ENCODE results near the gene PPP3CA. TPM values are rescaled to one million over a fixed set of nuclear protein-coding genes. Genes with fewer than 3 reads are reported as not detected.

The PPP3CA gene
- polyA plus RNA-seq, 1 donor (not counting 4 experiments of a cell fraction or from before 2014, with no cell fraction given): 43.3 TPM

- Histone ChIP-seq H3K79me2 (ENCODE audit: control insufficient read depth, insufficient read depth, low read length) (peaks cover 5% of the 10 kb centered on the region), H3K27ac (ENCODE audit: control insufficient read depth, insufficient read depth, low read length) (no peak overlapping the region), H3K9ac (ENCODE audit: control insufficient read depth, extremely low read depth, insufficient read depth, low read length) (no peak overlapping the region), H4K20me1 (ENCODE audit: control insufficient read depth, extremely low read depth, insufficient read depth, low read length) (no peaks in the 10 kb centered on the region), H3K36me3 (ENCODE audit: control insufficient read depth in 2 of 2, extremely low read depth in 1 of 2, insufficient read depth in 2 of 2, low read length in 2 of 2) (no peaks in the 10 kb centered on the region), H3K9me1 (ENCODE audit: control insufficient read depth, extremely low read depth, insufficient read depth, low read length) (no peaks in the 10 kb centered on the region), H3K4me2 (ENCODE audit: control insufficient read depth, extremely low read depth, insufficient read depth, low read depth, low read length) (no peak overlapping the region), H3K4me3 (ENCODE audit: control insufficient read depth in 2 of 3, extremely low read depth in 1 of 3, insufficient read depth in 2 of 3, low read depth in 1 of 3, low read length in 3 of 3) (no peak overlapping the region), H3K9me3 (ENCODE audit: control insufficient read depth, low read depth, low read length) (no peaks in the 10 kb centered on the region), H3K4me1 (ENCODE audit: control insufficient read depth, extremely low read depth, insufficient read depth, low read length) (no peaks in the 10 kb centered on the region), H3K27me3 (ENCODE audit: control insufficient read depth, extremely low read depth, insufficient read depth, low read length) (no peaks in the 10 kb centered on the region), H2AFZ (ENCODE audit: control insufficient read depth, low read length) (no peak overlapping the region)
- dilution Hi-C loops (cut with MboI; ENCODE audit: extremely low pct_ligation_motif_present, low sequenced_read_pairs): no loop called here
- DNase-seq (ENCODE audit: low read depth, low spot score) (no peak), FAIRE-seq (no peak)
- TF ChIP-seq EZH2 (IDR thresholded peaks at IDR 0.05; ENCODE audit: low read length): no peak
- no peak for TF ChIP-seq CTCF (optimal IDR thresholded peaks at IDR 0.05 in 1 of 3, IDR thresholded peaks at IDR 0.05 in 1 of 3, conservative IDR thresholded peaks at IDR 0.05 in 1 of 3; ENCODE audit: extremely low read depth in 1 of 3, insufficient read depth in 2 of 3, low read length in 3 of 3)
These were observed 228.2 kb downstream of the PPP3CA start for GRCh38 chr4:101119141-101119540.

- no peaks in the 10 kb centered on the region for H3K4me1 ChIP-seq (ENCODE audit: control insufficient read depth, extremely low read depth, insufficient read depth, low read length)
- peaks cover 7% of the 10 kb centered on the region for H3K79me2 ChIP-seq (ENCODE audit: control insufficient read depth, insufficient read depth, low read length)
- no peak overlapping the region for H2AFZ ChIP-seq (ENCODE audit: control insufficient read depth, low read length)
- dilution Hi-C loops (cut with MboI; ENCODE audit: extremely low pct_ligation_motif_present, low sequenced_read_pairs): no loop called here
- no peak for FAIRE-seq
- no peaks in the 10 kb centered on the region for H3K27me3 ChIP-seq (ENCODE audit: control insufficient read depth, extremely low read depth, insufficient read depth, low read length)
- no peak overlapping the region for H3K4me3 ChIP-seq (ENCODE audit: control insufficient read depth in 2 of 3, extremely low read depth in 1 of 3, insufficient read depth in 2 of 3, low read depth in 1 of 3, low read length in 3 of 3)
- H3K27ac ChIP-seq (ENCODE audit: control insufficient read depth, insufficient read depth, low read length): no peak overlapping the region
- H3K4me2 ChIP-seq (ENCODE audit: control insufficient read depth, extremely low read depth, insufficient read depth, low read depth, low read length): no peak overlapping the region
- no peaks in the 10 kb centered on the region for H3K9me3 ChIP-seq (ENCODE audit: control insufficient read depth, low read depth, low read length)
- TF ChIP-seq CTCF (optimal IDR thresholded peaks at IDR 0.05 in 1 of 3, IDR thresholded peaks at IDR 0.05 in 1 of 3, conservative IDR thresholded peaks at IDR 0.05 in 1 of 3; ENCODE audit: extremely low read depth in 1 of 3, insufficient read depth in 2 of 3, low read length in 3 of 3) (no peak), EZH2 (IDR thresholded peaks at IDR 0.05; ENCODE audit: low read length) (no peak)
- H3K36me3 ChIP-seq (ENCODE audit: control insufficient read depth in 2 of 2, extremely low read depth in 1 of 2, insufficient read depth in 2 of 2, low read length in 2 of 2): no peaks in the 10 kb centered on the region
- DNase-seq (ENCODE audit: low read depth, low spot score): no peak
- H4K20me1 ChIP-seq (ENCODE audit: control insufficient read depth, extremely low read depth, insufficient read depth, low read length): no peaks in the 10 kb centered on the region
- H3K9me1 ChIP-seq (ENCODE audit: control insufficient read depth, extremely low read depth, insufficient read depth, low read length): no peaks in the 10 kb centered on the region
- no peak overlapping the region for H3K9ac ChIP-seq (ENCODE audit: control insufficient read depth, extremely low read depth, insufficient read depth, low read length)
These were observed 228.7 kb downstream of the PPP3CA start for GRCh38 chr4:101118617-101119016.
